Neural progenitor cell (in vitro differentiated cells): ENCODE data around the gene MYLK2.
"Not testable (repeated sequence)": the region's sequence is repeated elsewhere in the genome, so short reads cannot be mapped to it uniquely, and the experiment has no call there.

Experiments used
- CTCF ChIP-seq: fragments of 200-600 bp; sonication (generic); IDR thresholded peaks from 2 replicates; pipeline ENCODE4 v1.5.1; 2017; ENCODE audit warnings: antibody characterized with exemption, mild to moderate bottlenecking
- EZH2phosphoT487 ChIP-seq: fragments of 200-600 bp; sonication (generic); IDR thresholded peaks from 2 replicates; pipeline ENCODE4 v1.6.1; 2017; ENCODE audit warnings: antibody characterized with exemption

- not testable (repeated sequence) for TF ChIP-seq CTCF, EZH2phosphoT487
Measured at GRCh38 chr20:31814142-31814541, 5.0 kb upstream of the MYLK2 start.
